AG10803 (cell line): ENCODE measurements around the gene TBC1D25.

ENCODE experiments used
- DNase-seq: peaks from one replicate; pipeline ENCODE4 v3.0.0; 2010; ENCODE audit warnings: low read depth
- H3K4me3 ChIP-seq: 2 replicates; pipeline ENCODE4 v1.5.1; 2011; ENCODE audit warnings: mild to moderate bottlenecking, low read length, control low read depth
- CTCF ChIP-seq: conservative IDR thresholded peaks from 2 replicates; pipeline ENCODE4 v1.5.1; 2011; ENCODE audit warnings: mild to moderate bottlenecking, low read length, control low read depth, inconsistent platforms

TBC1D25 gene, protein sequence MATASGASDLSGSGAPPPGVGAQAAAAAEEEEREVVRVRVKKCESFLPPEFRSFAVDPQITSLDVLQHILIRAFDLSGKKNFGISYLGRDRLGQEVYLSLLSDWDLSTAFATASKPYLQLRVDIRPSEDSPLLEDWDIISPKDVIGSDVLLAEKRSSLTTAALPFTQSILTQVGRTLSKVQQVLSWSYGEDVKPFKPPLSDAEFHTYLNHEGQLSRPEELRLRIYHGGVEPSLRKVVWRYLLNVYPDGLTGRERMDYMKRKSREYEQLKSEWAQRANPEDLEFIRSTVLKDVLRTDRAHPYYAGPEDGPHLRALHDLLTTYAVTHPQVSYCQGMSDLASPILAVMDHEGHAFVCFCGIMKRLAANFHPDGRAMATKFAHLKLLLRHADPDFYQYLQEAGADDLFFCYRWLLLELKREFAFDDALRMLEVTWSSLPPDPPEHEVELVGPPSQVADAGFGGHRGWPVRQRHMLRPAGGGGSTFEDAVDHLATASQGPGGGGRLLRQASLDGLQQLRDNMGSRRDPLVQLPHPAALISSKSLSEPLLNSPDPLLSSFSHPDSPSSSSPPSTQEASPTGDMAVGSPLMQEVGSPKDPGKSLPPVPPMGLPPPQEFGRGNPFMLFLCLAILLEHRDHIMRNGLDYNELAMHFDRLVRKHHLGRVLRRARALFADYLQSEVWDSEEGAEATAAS

DNA sequence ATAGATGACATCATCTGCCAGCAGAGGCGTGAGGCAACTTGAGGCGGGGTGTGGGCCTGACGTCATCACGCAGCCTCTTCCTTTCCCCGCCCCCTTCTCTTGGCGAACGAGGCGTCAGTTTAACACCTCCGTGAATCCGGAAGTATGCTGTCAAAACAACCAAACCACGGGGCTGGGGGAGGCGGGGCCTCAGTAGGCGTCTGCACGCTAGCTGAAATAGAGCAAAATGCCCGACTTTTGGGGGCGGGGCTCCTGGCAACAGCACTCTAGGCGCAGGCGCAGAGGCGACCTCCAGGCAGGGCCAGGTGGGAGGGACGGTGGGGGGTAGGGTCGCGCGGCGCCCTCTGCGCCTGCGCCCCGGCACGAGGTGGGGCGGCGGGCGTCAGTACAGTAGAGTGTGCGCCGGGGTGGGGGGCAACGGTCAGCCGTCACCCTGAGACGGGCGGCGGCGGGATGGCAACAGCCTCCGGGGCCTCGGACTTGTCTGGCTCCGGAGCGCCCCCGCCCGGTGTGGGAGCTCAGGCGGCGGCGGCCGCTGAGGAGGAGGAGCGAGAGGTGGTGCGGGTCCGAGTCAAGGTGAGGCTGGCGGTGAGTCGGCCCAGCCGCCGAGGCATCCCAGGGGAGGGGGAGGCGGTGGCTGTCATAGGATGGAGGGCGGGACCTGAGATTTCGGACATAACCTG, at the start of gene TBC1D25:
Gene TBC1D25, plus strand, starts transcription at position 370 of the 683 bp plus-strand sequence. Its CDS starts 84 bp downstream, at position 454.
- H3K4me3 ChIP-seq, result peak within 1 kb of the TSS; percentile 82
- peak; percentile 29 for TF ChIP-seq CTCF
- peak; percentile 96 for DNase-seq

GRCh38 chrX:48489892-48490291, 49.6 kb upstream of the TBC1D25 start:
- no peak overlapping the region for H3K4me3 ChIP-seq

GRCh38 chrX:48490661-48491060, 48.9 kb upstream of the TBC1D25 start:
- no peak for TF ChIP-seq CTCF
- no peak overlapping the region for H3K4me3 ChIP-seq
- no peak for DNase-seq

More at GRCh38 chrX:48489892-48490291, 49.6 kb upstream of the TBC1D25 start:
- no peak for TF ChIP-seq CTCF
- DNase-seq, result no peak

GRCh38 chrX:48491809-48492208, 47.7 kb upstream of the TBC1D25 start:
- no peak for TF ChIP-seq CTCF
- no peak overlapping the region for H3K4me3 ChIP-seq
- no peak for DNase-seq

DNA sequence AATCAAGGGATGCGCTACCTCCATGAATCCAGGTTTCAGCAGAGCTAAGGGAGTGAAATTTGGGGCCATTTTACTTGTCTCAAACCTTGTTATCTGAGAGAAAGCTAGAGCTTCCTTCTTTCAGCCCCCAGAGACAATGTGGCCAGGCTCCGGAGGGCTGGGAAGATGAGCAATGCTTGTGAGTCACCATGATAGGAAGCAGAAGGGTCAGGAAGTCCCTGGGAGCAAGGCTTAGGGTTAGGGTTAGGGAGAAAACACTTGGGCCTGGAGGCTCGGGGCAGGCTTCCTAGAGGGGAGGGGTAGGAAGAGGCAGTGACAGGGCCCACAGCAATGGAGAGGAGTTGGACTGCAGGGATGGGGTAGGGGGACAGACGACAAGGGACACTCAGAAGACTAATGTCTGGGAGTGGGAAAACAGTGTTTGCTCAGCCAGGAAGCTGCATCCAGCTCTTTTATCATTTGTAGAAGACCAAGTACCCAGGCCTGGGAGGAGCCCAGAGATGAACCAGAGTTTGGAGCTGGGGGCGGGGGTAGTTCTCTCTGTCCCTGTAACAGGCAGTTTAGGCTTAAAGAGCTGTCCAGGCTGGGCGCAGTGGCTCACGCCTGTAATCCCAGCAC, 47.1 kb upstream of the TBC1D25 start:
- TF ChIP-seq CTCF, result no peak
- peak; percentile 46 for DNase-seq
- no peak overlapping the region for H3K4me3 ChIP-seq

GRCh38 chrX:48493890-48494364, 45.6 kb upstream of the TBC1D25 start:
- no peak for DNase-seq
- TF ChIP-seq CTCF, result peak; percentile 35

More at GRCh38 chrX:48493890-48494364, 45.6 kb upstream of the TBC1D25 start:
- no peak overlapping the region for H3K4me3 ChIP-seq
